Dendritic cell treated with granulocyte-macrophage colony-stimulating factor and Interleukin-4, amounts not matched to agents 40 ng/mL and 50 ng/mL, for 4 days (primary cell): ENCODE results near the gene MCRIP2.

Source experiments
- H3K27ac Mint-ChIP-seq: one replicate; pipeline ENCODE4 v1.8.0; 2022; ENCODE audit warnings: mild to moderate bottlenecking, mixed read lengths
- H3K27me3 Mint-ChIP-seq: one replicate; pipeline ENCODE4 v1.8.0; 2022; ENCODE audit warnings: mild to moderate bottlenecking, mixed read lengths
- H3K36me3 Mint-ChIP-seq: one replicate; pipeline ENCODE4 v1.8.0; 2022; ENCODE audit warnings: low read depth, mixed read lengths
- H3K4me1 Mint-ChIP-seq: one replicate; pipeline ENCODE4 v1.8.0; 2022; ENCODE audit warnings: low read depth, mixed read lengths
- H3K4me3 Mint-ChIP-seq: one replicate; pipeline ENCODE4 v1.8.0; 2022; ENCODE audit warnings: mild to moderate bottlenecking, moderate library complexity, mixed read lengths
- H3K9me3 Mint-ChIP-seq: one replicate; pipeline ENCODE4 v1.8.0; 2022; ENCODE audit warnings: mixed read lengths
- intact Hi-C: fragments of 100-400 bp; cut with micrococcal nuclease; formaldehyde crosslinking; loops from one replicate; pipeline ENCODE4 v1.15.0; 2022

The MCRIP2 gene

DNA sequence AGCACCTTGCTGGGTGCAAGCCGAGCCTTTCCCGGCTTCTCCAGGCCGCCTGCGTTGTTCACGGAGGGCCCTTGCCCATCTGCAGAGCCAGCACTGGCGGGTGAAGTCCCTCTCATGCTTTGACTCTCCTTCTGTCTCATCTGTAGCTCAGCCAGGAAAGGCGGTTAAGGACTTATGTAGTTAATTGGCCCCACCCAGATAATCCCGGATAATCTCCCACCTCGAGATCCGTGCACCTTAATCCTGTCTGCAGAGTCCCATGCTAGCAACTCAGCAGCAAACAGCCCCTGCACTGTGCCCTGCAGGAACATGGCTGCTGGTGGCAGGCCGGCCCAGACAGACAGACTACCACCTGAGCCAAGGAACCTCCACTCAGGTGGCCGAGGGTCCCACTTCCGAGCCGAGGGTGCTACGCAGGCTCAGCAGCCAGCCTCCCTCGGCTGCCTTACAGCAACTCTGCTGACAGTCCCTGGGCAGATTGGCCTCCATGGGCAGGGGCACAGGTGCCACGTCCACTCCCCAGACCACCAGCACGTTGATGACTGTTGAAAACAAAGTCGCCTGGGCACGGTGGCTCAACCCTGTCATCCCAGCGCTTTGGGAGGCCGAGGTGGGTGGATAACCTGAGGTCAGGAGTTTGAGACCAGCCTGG, 34.8 kb upstream of the MCRIP2 start:
- H3K36me3 Mint-ChIP-seq: peaks cover 15% of the 10 kb centered on the region
- no peak overlapping the region for H3K4me3 Mint-ChIP-seq
- peaks cover 8% of the 10 kb centered on the region for H3K9me3 Mint-ChIP-seq
- H3K27me3 Mint-ChIP-seq: no peaks in the 10 kb centered on the region
- peaks cover 12% of the 10 kb centered on the region for H3K4me1 Mint-ChIP-seq
- H3K27ac Mint-ChIP-seq: no peak overlapping the region
- intact Hi-C loops: no loop called here

DNA sequence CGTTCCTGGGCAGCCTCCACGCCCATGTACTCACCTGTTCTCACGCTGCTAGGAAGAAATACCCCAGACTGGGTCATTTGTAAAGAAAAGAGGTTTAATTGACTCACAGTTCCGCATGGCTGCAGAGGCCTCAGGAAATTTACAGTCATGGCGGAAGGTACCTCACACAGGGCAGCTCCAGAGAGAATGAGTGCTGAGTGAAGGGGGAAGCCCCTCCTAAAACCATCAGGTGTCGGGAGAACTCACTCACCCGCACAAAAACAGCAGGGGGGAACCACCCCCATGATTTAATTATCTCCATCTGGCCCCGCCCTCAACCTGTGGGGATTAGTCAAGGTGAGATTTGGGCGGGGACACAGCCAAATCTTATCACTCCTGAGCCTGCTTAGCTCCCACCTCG, 33.6 kb upstream of the MCRIP2 start:
- peaks cover 8% of the 10 kb centered on the region for H3K9me3 Mint-ChIP-seq
- peaks cover 15% of the 10 kb centered on the region for H3K36me3 Mint-ChIP-seq
- intact Hi-C loops: no loop called here
- H3K4me1 Mint-ChIP-seq: peaks cover 12% of the 10 kb centered on the region
- no peaks in the 10 kb centered on the region for H3K27me3 Mint-ChIP-seq
- H3K27ac Mint-ChIP-seq: no peak overlapping the region
- H3K4me3 Mint-ChIP-seq: no peak overlapping the region

- peaks cover 26% of the 10 kb centered on the region for H3K36me3 Mint-ChIP-seq
- intact Hi-C loops: no loop called here
- no peaks in the 10 kb centered on the region for H3K27me3 Mint-ChIP-seq
- peaks cover 8% of the 10 kb centered on the region for H3K9me3 Mint-ChIP-seq
- no peak overlapping the region for H3K4me3 Mint-ChIP-seq
- H3K27ac Mint-ChIP-seq: no peak overlapping the region
- peaks cover 5% of the 10 kb centered on the region for H3K4me1 Mint-ChIP-seq
Measured at GRCh38 chr16:609316-609715, 32.3 kb upstream of the MCRIP2 start.

DNA sequence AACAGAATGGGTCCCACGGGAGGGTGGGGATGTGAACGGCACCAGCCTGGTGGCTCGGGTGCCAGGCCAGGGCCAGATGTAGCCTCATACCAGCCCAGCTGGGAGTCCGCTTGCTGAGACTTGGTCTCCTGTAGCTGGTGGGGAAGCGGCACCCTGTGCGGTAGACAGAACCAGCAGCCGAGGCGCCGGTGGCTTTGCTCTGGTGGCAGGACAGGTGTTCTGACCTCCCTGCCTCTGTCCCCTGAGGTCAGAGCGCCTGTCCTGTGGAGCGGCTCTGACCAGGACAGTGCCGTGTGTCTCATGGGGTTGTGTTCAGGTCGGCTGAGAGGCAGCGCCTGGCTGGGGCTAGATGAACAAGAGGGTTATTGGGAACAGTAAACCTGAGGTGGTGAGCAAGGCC, 31.6 kb upstream of the MCRIP2 start:
- intact Hi-C loops: no loop called here
- H3K9me3 Mint-ChIP-seq: peaks cover 6% of the 10 kb centered on the region
- peaks cover 5% of the 10 kb centered on the region for H3K4me1 Mint-ChIP-seq
- peaks cover 31% of the 10 kb centered on the region for H3K36me3 Mint-ChIP-seq
- H3K27me3 Mint-ChIP-seq: no peaks in the 10 kb centered on the region
- H3K27ac Mint-ChIP-seq: no peak overlapping the region
- H3K4me3 Mint-ChIP-seq: no peak overlapping the region

DNA sequence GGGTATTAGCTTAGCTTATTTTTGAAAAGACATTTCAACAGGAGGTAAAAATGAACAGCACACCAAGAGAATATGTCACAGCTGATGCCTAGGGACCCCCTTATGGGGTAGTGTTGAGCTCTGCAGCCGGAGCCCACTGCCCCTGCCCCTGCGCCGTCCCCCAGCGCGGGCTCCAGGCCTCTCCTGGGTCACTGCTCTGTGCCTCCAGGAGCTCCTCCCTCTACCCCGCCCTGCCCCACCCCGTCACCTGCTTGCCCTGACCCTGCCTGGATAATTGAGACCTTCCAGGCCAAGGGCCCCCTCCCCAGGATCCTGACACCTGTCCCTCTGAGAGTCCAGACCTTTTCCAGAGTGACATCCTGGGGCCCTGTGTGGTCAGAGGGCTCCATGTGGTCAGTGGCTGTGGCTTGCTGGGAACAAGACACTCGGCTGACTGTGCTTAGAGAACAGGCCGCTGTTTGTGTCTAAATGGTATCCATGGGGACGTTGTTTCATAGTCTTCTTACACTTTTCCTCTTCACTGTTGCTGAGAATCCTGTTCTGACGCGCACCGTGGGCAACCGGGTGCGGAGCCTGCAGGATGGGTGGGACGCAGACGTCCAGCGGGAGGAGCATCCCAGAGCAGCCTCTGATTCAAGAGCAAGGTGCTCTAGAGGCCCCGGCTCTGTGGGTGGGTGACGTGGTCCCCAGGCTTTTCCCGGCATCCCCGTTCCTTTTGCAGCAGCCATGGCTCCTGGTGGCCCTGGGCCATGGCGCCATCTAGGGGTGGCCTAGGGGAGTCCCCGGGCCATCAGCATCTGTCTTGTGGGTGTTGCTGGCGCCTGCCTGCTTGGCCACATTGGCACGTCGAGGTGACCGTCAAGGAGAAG, 30.9 kb upstream of the MCRIP2 start:
- H3K36me3 Mint-ChIP-seq: peaks cover 25% of the 10 kb centered on the region
- intact Hi-C loops: no loop called here

DNA sequence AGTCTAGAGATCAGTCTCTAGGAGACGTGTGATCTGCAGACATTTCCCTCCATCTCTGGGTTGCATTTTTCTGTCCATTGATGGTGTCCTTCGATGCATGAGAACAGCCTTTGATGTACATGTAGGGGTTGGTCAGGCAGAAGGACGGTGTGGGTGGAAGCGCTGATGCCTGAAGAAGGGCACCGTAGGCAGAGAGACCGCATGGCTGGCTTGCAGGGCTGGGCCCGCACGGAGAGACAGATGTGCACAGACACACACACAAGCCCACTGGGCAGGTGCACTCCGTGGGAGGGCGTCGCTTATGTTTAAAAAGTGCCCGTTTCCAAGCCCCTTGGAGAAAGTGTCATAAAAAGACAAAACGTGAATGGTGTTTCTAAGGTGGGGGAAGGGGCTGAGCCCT, 26.5 kb upstream of the MCRIP2 start:
- peaks cover 5% of the 10 kb centered on the region for H3K4me1 Mint-ChIP-seq
- H3K36me3 Mint-ChIP-seq: peaks cover 44% of the 10 kb centered on the region
- no peaks in the 10 kb centered on the region for H3K9me3 Mint-ChIP-seq
- H3K4me3 Mint-ChIP-seq: no peak overlapping the region
- no peak overlapping the region for H3K27ac Mint-ChIP-seq
- intact Hi-C loops: no loop called here
- no peaks in the 10 kb centered on the region for H3K27me3 Mint-ChIP-seq

More for the DNA sequence above, 30.9 kb upstream of the MCRIP2 start:
- Mint-ChIP-seq H3K4me1 (peaks cover 5% of the 10 kb centered on the region), H3K9me3 (no peaks in the 10 kb centered on the region), H3K4me3 (no peak overlapping the region), H3K27me3 (no peaks in the 10 kb centered on the region), H3K27ac (no peak overlapping the region)

GRCh38 chr16:616733-617586, 24.7 kb upstream of the MCRIP2 start:
- intact Hi-C loops: no loop called here
- H3K36me3 Mint-ChIP-seq: peaks cover 57% of the 10 kb centered on the region
- no peak overlapping the region for H3K4me3 Mint-ChIP-seq
- H3K4me1 Mint-ChIP-seq: peaks cover 5% of the 10 kb centered on the region
- H3K27ac Mint-ChIP-seq: no peak overlapping the region
- H3K27me3 Mint-ChIP-seq: no peaks in the 10 kb centered on the region
- no peaks in the 10 kb centered on the region for H3K9me3 Mint-ChIP-seq

DNA sequence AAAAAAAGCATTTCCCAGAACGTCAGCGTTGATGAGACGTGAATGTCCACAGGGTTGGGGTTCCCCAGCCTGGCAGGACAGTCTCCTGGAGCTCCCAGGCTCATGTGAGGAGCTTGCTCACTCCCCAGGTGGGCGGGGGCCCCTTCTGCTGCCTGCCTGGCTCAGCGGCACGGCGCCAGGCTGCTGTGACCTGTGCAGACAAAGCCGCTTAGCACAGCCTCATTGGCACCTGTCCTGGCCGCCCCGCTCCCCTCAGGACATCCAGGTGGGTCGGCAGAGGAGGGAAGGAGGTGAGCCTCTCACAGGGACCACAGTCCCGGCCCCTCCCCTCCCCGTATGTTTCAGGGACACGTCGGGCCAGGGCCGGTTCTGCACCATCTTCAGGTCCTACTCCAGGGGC, 23.8 kb upstream of the MCRIP2 start:
- no peak overlapping the region for H3K27ac Mint-ChIP-seq
- peaks cover 57% of the 10 kb centered on the region for H3K36me3 Mint-ChIP-seq
- no peaks in the 10 kb centered on the region for H3K27me3 Mint-ChIP-seq
- H3K4me1 Mint-ChIP-seq: peaks cover 5% of the 10 kb centered on the region
- no peak overlapping the region for H3K4me3 Mint-ChIP-seq
- no peaks in the 10 kb centered on the region for H3K9me3 Mint-ChIP-seq
- intact Hi-C loops: no loop called here

- Mint-ChIP-seq H3K9me3 (no peaks in the 10 kb centered on the region), H3K4me1 (peaks cover 5% of the 10 kb centered on the region), H3K27ac (no peak overlapping the region), H3K4me3 (no peak overlapping the region), H3K36me3 (peaks cover 44% of the 10 kb centered on the region), H3K27me3 (no peaks in the 10 kb centered on the region)
- intact Hi-C loops: no loop called here
Measured at GRCh38 chr16:619476-620100, 22.0 kb upstream of the MCRIP2 start.

- H3K27me3 Mint-ChIP-seq: no peaks in the 10 kb centered on the region
- peaks cover 49% of the 10 kb centered on the region for H3K36me3 Mint-ChIP-seq
- H3K9me3 Mint-ChIP-seq: no peaks in the 10 kb centered on the region
- H3K4me1 Mint-ChIP-seq: peaks cover 5% of the 10 kb centered on the region
- no peak overlapping the region for H3K27ac Mint-ChIP-seq
- no peak overlapping the region for H3K4me3 Mint-ChIP-seq
- intact Hi-C loops: no loop called here
Measured at GRCh38 chr16:620700-621525, 20.7 kb upstream of the MCRIP2 start.

GRCh38 chr16:621526-622105, 20.0 kb upstream of the MCRIP2 start:
- Mint-ChIP-seq H3K4me3 (no peak overlapping the region), H3K36me3 (peaks cover 56% of the 10 kb centered on the region), H3K4me1 (peaks cover 5% of the 10 kb centered on the region), H3K27me3 (no peaks in the 10 kb centered on the region), H3K27ac (no peak overlapping the region), H3K9me3 (no peaks in the 10 kb centered on the region)
- intact Hi-C loops: no loop called here

GRCh38 chr16:622920-623280, 18.7 kb upstream of the MCRIP2 start:
- peaks cover 66% of the 10 kb centered on the region for H3K36me3 Mint-ChIP-seq
- intact Hi-C loops: no loop called here
- H3K4me1 Mint-ChIP-seq: peaks cover 5% of the 10 kb centered on the region

More at GRCh38 chr16:622920-623280, 18.7 kb upstream of the MCRIP2 start:
- no peaks in the 10 kb centered on the region for H3K27me3 Mint-ChIP-seq
- no peak overlapping the region for H3K4me3 Mint-ChIP-seq
- H3K27ac Mint-ChIP-seq: no peak overlapping the region
- no peaks in the 10 kb centered on the region for H3K9me3 Mint-ChIP-seq
